ENCODE measurements around the gene FAM204A.

Gene FAM204A

GRCh38 chr10:118324140-118324539 is 18.0 kb downstream of the FAM204A start:
- WGBS = 100% methylated on average over 2 of the region's 2 CpGs
- Histone ChIP-seq H2BK5ac (ENCODE audit: low read depth, low read length, poor library complexity, severe bottlenecking) (no peak overlapping the region), H3K23ac (ENCODE audit: low read length in 2 of 2) (no peak overlapping the region)

GRCh38 chr10:118321724-118322575 is 20.2 kb downstream of the FAM204A start:
- Histone ChIP-seq H4K91ac (ENCODE audit: low read length) (no peak overlapping the region), H3K27ac (ENCODE audit: low read length, poor library complexity, severe bottlenecking) (no peak overlapping the region), H4K8ac (ENCODE audit: low read length) (no peak overlapping the region), H3K14ac (ENCODE audit: low read length in 2 of 2) (no peak overlapping the region), H2AK5ac (ENCODE audit: low read length, severe bottlenecking) (no peak overlapping the region), H3K18ac (ENCODE audit: low read depth in 1 of 2, low read length in 2 of 2) (no peak overlapping the region), H2BK120ac (ENCODE audit: low read depth, low read length) (no peak overlapping the region), H3K9ac (ENCODE audit: low read length) (peak overlapping the region; percentile 73), H3K9me3 (ENCODE audit: control insufficient read depth, low read length) (no peaks in the 10 kb centered on the region), H3K4me1 (ENCODE audit: control insufficient read depth, insufficient read depth, low read depth, low read length) (no peaks in the 10 kb centered on the region), H2AFZ (ENCODE audit: low read depth, low read length) (no peak overlapping the region), H3K23ac (ENCODE audit: low read length in 2 of 2) (no peak overlapping the region), H3K79me1 (replicated peaks; ENCODE audit: low read length, poor library complexity, severe bottlenecking) (peaks cover 11% of the 10 kb centered on the region), H2BK15ac (ENCODE audit: low read depth, poor library complexity, severe bottlenecking) (no peak overlapping the region), H3K4me3 (ENCODE audit: insufficient read depth in 1 of 2, low read depth in 1 of 2, low read length in 2 of 2) (no peak overlapping the region), H3K4me2 (ENCODE audit: low read length, poor library complexity, severe bottlenecking) (no peak overlapping the region), H2BK5ac (ENCODE audit: low read depth, low read length, poor library complexity, severe bottlenecking) (no peak overlapping the region), H3K27me3 (ENCODE audit: control insufficient read depth in 1 of 2, insufficient read depth in 1 of 2, low read length in 2 of 2) (no peaks in the 10 kb centered on the region), H3K4ac (ENCODE audit: low read depth in 1 of 2, low read length in 2 of 2) (no peak overlapping the region), H3K36me3 (ENCODE audit: control insufficient read depth in 1 of 2, insufficient read depth in 2 of 2, low read depth in 1 of 2, low read length in 2 of 2) (peaks cover 0 to 72% of the 10 kb centered on the region in 2 experiments), H2BK12ac (ENCODE audit: low read length in 2 of 2) (no peak overlapping the region)
- DNase-seq = no peak
- 98% methylated on average over 5 of the region's 6 CpGs for WGBS

More at GRCh38 chr10:118324140-118324539, 18.0 kb downstream of the FAM204A start:
- H3K27me3 ChIP-seq (ENCODE audit: control insufficient read depth in 1 of 2, insufficient read depth in 1 of 2, low read length in 2 of 2) = no peaks in the 10 kb centered on the region
- H4K91ac ChIP-seq (ENCODE audit: low read length) = no peak overlapping the region
- no peaks in the 10 kb centered on the region for H3K4me1 ChIP-seq (ENCODE audit: control insufficient read depth, insufficient read depth, low read depth, low read length)
- no peak overlapping the region for H4K8ac ChIP-seq (ENCODE audit: low read length)
- H3K9me3 ChIP-seq (ENCODE audit: control insufficient read depth, low read length) = no peaks in the 10 kb centered on the region
- no peak overlapping the region for H2AK5ac ChIP-seq (ENCODE audit: low read length, severe bottlenecking)
- no peak overlapping the region for H3K14ac ChIP-seq (ENCODE audit: low read length in 2 of 2)
- H3K4me2 ChIP-seq (ENCODE audit: low read length, poor library complexity, severe bottlenecking) = no peak overlapping the region
- no peak overlapping the region for H3K27ac ChIP-seq (ENCODE audit: low read length, poor library complexity, severe bottlenecking)
- no peak overlapping the region for H3K4me3 ChIP-seq (ENCODE audit: insufficient read depth in 1 of 2, low read depth in 1 of 2, low read length in 2 of 2)
- peaks cover 6 to 79% of the 10 kb centered on the region in 2 experiments for H3K36me3 ChIP-seq (ENCODE audit: control insufficient read depth in 1 of 2, insufficient read depth in 2 of 2, low read depth in 1 of 2, low read length in 2 of 2)
- peaks cover 16% of the 10 kb centered on the region for H3K79me1 ChIP-seq (replicated peaks; ENCODE audit: low read length, poor library complexity, severe bottlenecking)
- no peak overlapping the region for H3K18ac ChIP-seq (ENCODE audit: low read depth in 1 of 2, low read length in 2 of 2)
- no peak overlapping the region for H3K4ac ChIP-seq (ENCODE audit: low read depth in 1 of 2, low read length in 2 of 2)
- no peak overlapping the region for H2BK15ac ChIP-seq (ENCODE audit: low read depth, poor library complexity, severe bottlenecking)
- no peak overlapping the region for H2BK120ac ChIP-seq (ENCODE audit: low read depth, low read length)
- no peak overlapping the region for H2BK12ac ChIP-seq (ENCODE audit: low read length in 2 of 2)
- no peak overlapping the region for H3K9ac ChIP-seq (ENCODE audit: low read length)
- no peak overlapping the region for H2AFZ ChIP-seq (ENCODE audit: low read depth, low read length)
- DNase-seq = no peak

GRCh38 chr10:118315629-118316028 is 26.5 kb downstream of the FAM204A start:
- no peak overlapping the region for H3K23ac ChIP-seq (ENCODE audit: low read length in 2 of 2)
- H3K27ac ChIP-seq (ENCODE audit: low read length, poor library complexity, severe bottlenecking) = no peak overlapping the region
- H3K18ac ChIP-seq (ENCODE audit: low read depth in 1 of 2, low read length in 2 of 2) = no peak overlapping the region
- no peak overlapping the region for H2BK15ac ChIP-seq (ENCODE audit: low read depth, poor library complexity, severe bottlenecking)
- no peak overlapping the region for H4K91ac ChIP-seq (ENCODE audit: low read length)
- H2BK120ac ChIP-seq (ENCODE audit: low read depth, low read length) = no peak overlapping the region
- H3K4me1 ChIP-seq (ENCODE audit: control insufficient read depth, insufficient read depth, low read depth, low read length) = peaks cover 2% of the 10 kb centered on the region
- H2AFZ ChIP-seq (ENCODE audit: low read depth, low read length) = no peak overlapping the region
- H2BK12ac ChIP-seq (ENCODE audit: low read length in 2 of 2) = no peak overlapping the region
- H3K9me3 ChIP-seq (ENCODE audit: control insufficient read depth, low read length) = no peaks in the 10 kb centered on the region
- no peak overlapping the region for H3K4ac ChIP-seq (ENCODE audit: low read depth in 1 of 2, low read length in 2 of 2)
- no peak overlapping the region for H3K4me2 ChIP-seq (ENCODE audit: low read length, poor library complexity, severe bottlenecking)
- H2BK5ac ChIP-seq (ENCODE audit: low read depth, low read length, poor library complexity, severe bottlenecking) = no peak overlapping the region
- H3K4me3 ChIP-seq (ENCODE audit: insufficient read depth in 1 of 2, low read depth in 1 of 2, low read length in 2 of 2) = no peak overlapping the region
- 96% methylated on average over 6 of the region's 6 CpGs for WGBS
- no peak overlapping the region for H2AK5ac ChIP-seq (ENCODE audit: low read length, severe bottlenecking)
- DNase-seq = no peak
- H4K8ac ChIP-seq (ENCODE audit: low read length) = no peak overlapping the region
- peaks cover 3 to 75% of the 10 kb centered on the region in 2 experiments for H3K36me3 ChIP-seq (ENCODE audit: control insufficient read depth in 1 of 2, insufficient read depth in 2 of 2, low read depth in 1 of 2, low read length in 2 of 2)
- H3K27me3 ChIP-seq (ENCODE audit: control insufficient read depth in 1 of 2, insufficient read depth in 1 of 2, low read length in 2 of 2) = no peaks in the 10 kb centered on the region
- peaks cover 10% of the 10 kb centered on the region for H3K79me1 ChIP-seq (replicated peaks; ENCODE audit: low read length, poor library complexity, severe bottlenecking)
- H3K14ac ChIP-seq (ENCODE audit: low read length in 2 of 2) = no peak overlapping the region
- H3K9ac ChIP-seq (ENCODE audit: low read length) = no peak overlapping the region

- no CpG with 5 or more reads among the region's 4 CpGs for WGBS
- Histone ChIP-seq H2BK5ac (ENCODE audit: low read depth, low read length, poor library complexity, severe bottlenecking) (no peak overlapping the region), H3K4me1 (ENCODE audit: control insufficient read depth, insufficient read depth, low read depth, low read length) (peaks cover 2% of the 10 kb centered on the region), H3K9me3 (ENCODE audit: control insufficient read depth, low read length) (no peaks in the 10 kb centered on the region), H3K4ac (ENCODE audit: low read depth in 1 of 2, low read length in 2 of 2) (no peak overlapping the region), H3K14ac (ENCODE audit: low read length in 2 of 2) (no peak overlapping the region), H3K4me3 (ENCODE audit: insufficient read depth in 1 of 2, low read depth in 1 of 2, low read length in 2 of 2) (no peak overlapping the region), H3K27ac (ENCODE audit: low read length, poor library complexity, severe bottlenecking) (no peak overlapping the region), H3K36me3 (ENCODE audit: control insufficient read depth in 1 of 2, insufficient read depth in 2 of 2, low read depth in 1 of 2, low read length in 2 of 2) (peaks cover 3 to 77% of the 10 kb centered on the region in 2 experiments), H3K18ac (ENCODE audit: low read depth in 1 of 2, low read length in 2 of 2) (no peak overlapping the region), H2BK12ac (ENCODE audit: low read length in 2 of 2) (no peak overlapping the region), H4K91ac (ENCODE audit: low read length) (no peak overlapping the region), H4K8ac (ENCODE audit: low read length) (no peak overlapping the region), H2AK5ac (ENCODE audit: low read length, severe bottlenecking) (no peak overlapping the region), H3K23ac (ENCODE audit: low read length in 2 of 2) (no peak overlapping the region), H3K79me1 (replicated peaks; ENCODE audit: low read length, poor library complexity, severe bottlenecking) (peaks cover 10% of the 10 kb centered on the region), H2BK15ac (ENCODE audit: low read depth, poor library complexity, severe bottlenecking) (no peak overlapping the region), H2BK120ac (ENCODE audit: low read depth, low read length) (no peak overlapping the region), H3K9ac (ENCODE audit: low read length) (no peak overlapping the region), H3K27me3 (ENCODE audit: control insufficient read depth in 1 of 2, insufficient read depth in 1 of 2, low read length in 2 of 2) (no peaks in the 10 kb centered on the region), H2AFZ (ENCODE audit: low read depth, low read length) (no peak overlapping the region), H3K4me2 (ENCODE audit: low read length, poor library complexity, severe bottlenecking) (no peak overlapping the region)
- DNase-seq = no peak
Measured at GRCh38 chr10:118314882-118315281, 27.2 kb downstream of the FAM204A start.
